ENCODE results near the gene COL4A1. TPM values are rescaled to one million over a fixed set of nuclear protein-coding genes. Genes with fewer than 3 reads are reported as not detected.

COL4A1 gene
- total RNA-seq, 1 donor from 2014 or later, result 2,489 TPM

DNA sequence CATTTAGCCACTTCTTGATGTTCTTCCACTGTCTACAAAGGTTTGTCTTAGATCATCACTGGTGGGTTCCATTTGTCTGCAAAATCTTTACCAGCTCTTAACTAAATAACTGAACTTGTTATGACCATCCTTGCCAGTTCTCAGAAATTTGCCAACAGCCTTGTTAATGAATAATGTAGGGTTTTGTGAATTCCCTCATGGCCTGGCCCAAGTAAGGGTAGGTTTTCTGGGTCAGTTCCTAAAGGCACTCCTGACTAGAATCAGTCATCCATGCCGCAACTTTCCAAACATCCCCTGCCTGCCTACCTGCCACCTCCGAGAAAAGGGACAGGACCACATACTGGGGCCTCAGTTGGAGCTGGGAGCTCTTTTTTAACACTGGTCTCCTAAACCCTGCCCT is 4.0 kb downstream of the COL4A1 start:
- Histone ChIP-seq H3K27me3 (ENCODE audit: insufficient read depth, low read length) (no peaks in the 10 kb centered on the region), H3K79me2 (ENCODE audit: insufficient read depth, low read length) (peaks cover 100% of the 10 kb centered on the region), H2AFZ (ENCODE audit: low read depth, low read length) (no peak overlapping the region), H3K4me1 (ENCODE audit: insufficient read depth, low read length) (peaks cover 47% of the 10 kb centered on the region), H3K4me2 (ENCODE audit: low read length) (peak overlapping the region; percentile 98), H3K36me3 (ENCODE audit: insufficient read depth, low read length) (peaks cover 24% of the 10 kb centered on the region), H3K9ac (ENCODE audit: low read length) (peak overlapping the region; percentile 97), H3K4me3 (ENCODE audit: insufficient read depth, low read depth, low read length) (peak overlapping the region; percentile 95), H4K20me1 (ENCODE audit: insufficient read depth, low read length) (peaks cover 85% of the 10 kb centered on the region), H3K9me3 (ENCODE audit: insufficient read depth, low read depth, low read length) (no peaks in the 10 kb centered on the region), H3K27ac (ENCODE audit: low read depth, low read length) (no peak overlapping the region)
- peaks cover 52% of the 10 kb centered on the region for H3K4me1 Mint-ChIP-seq (ENCODE audit: low read depth, unreplicated experiment)
- H3K9me3 Mint-ChIP-seq (ENCODE audit: unreplicated experiment), result no peaks in the 10 kb centered on the region
- H3K4me3 Mint-ChIP-seq (ENCODE audit: unreplicated experiment), result peak overlapping the region; percentile 95
- no peaks in the 10 kb centered on the region for H3K27me3 Mint-ChIP-seq (ENCODE audit: low read depth, unreplicated experiment)
- peak overlapping the region; percentile 16 for H3K27ac Mint-ChIP-seq (ENCODE audit: unreplicated experiment)
- TF ChIP-seq EZH2 (IDR thresholded peaks at IDR 0.05; ENCODE audit: insufficient read depth, low read length), result no peak
- peak; percentile 5 for FAIRE-seq
- H3K36me3 Mint-ChIP-seq (ENCODE audit: low read depth, unreplicated experiment), result peaks cover 30% of the 10 kb centered on the region
- DNase-seq (ENCODE audit: low read depth), result no peak

GRCh38 chr13:110301606-110302553 is 5.1 kb downstream of the COL4A1 start:
- H3K27ac ChIP-seq (ENCODE audit: low read depth, low read length), result peak overlapping the region; percentile 38
- peaks cover 47% of the 10 kb centered on the region for H3K4me1 ChIP-seq (ENCODE audit: insufficient read depth, low read length)
- Mint-ChIP-seq H3K36me3 (ENCODE audit: low read depth, unreplicated experiment) (peaks cover 30% of the 10 kb centered on the region), H3K9me3 (ENCODE audit: unreplicated experiment) (no peaks in the 10 kb centered on the region), H3K27me3 (ENCODE audit: low read depth, unreplicated experiment) (no peaks in the 10 kb centered on the region), H3K4me3 (ENCODE audit: unreplicated experiment) (peak overlapping the region; percentile 61), H3K27ac (ENCODE audit: unreplicated experiment) (peak overlapping the region; percentile 4), H3K4me1 (ENCODE audit: low read depth, unreplicated experiment) (peaks cover 55% of the 10 kb centered on the region)
- peaks cover 25% of the 10 kb centered on the region for H3K36me3 ChIP-seq (ENCODE audit: insufficient read depth, low read length)
- H3K27me3 ChIP-seq (ENCODE audit: insufficient read depth, low read length), result no peaks in the 10 kb centered on the region
- no peak overlapping the region for H2AFZ ChIP-seq (ENCODE audit: low read depth, low read length)
- DNase-seq (ENCODE audit: low read depth), result peak; percentile 79
- FAIRE-seq, result peak; percentile 95
- no peaks in the 10 kb centered on the region for H3K9me3 ChIP-seq (ENCODE audit: insufficient read depth, low read depth, low read length)
- H3K9ac ChIP-seq (ENCODE audit: low read length), result peak overlapping the region; percentile 38
- H3K4me3 ChIP-seq (ENCODE audit: insufficient read depth, low read depth, low read length), result no peak overlapping the region
- TF ChIP-seq CTCF (IDR thresholded peaks at IDR 0.05; ENCODE audit: insufficient read depth, low read depth, low read length) (no peak), EZH2 (IDR thresholded peaks at IDR 0.05; ENCODE audit: insufficient read depth, low read length) (no peak)
- peak overlapping the region; percentile 98 for H3K4me2 ChIP-seq (ENCODE audit: low read length)
- H3K79me2 ChIP-seq (ENCODE audit: insufficient read depth, low read length), result peaks cover 100% of the 10 kb centered on the region
- peaks cover 93% of the 10 kb centered on the region for H4K20me1 ChIP-seq (ENCODE audit: insufficient read depth, low read length)

DNA sequence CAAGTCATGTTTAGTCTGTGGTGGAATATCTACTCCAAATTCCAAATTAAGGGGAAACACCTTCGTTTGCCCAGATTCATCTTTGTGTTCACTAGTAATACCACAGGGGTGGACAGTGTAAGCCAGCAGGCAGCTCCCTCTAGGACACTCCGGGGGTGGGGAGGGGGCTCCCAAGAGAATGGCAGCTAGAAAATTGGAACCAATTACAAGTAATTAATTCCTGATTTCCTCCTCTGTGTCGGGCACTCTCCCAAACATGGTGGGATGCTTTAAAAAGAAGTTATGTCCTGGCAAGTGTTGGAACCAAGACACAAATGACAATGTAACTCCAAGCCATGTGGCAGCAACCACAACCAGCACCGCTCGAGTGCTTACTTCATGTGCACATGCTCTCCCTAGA is 5.9 kb downstream of the COL4A1 start:
- H3K36me3 ChIP-seq (ENCODE audit: insufficient read depth, low read length), result peaks cover 27% of the 10 kb centered on the region
- H3K9me3 Mint-ChIP-seq (ENCODE audit: unreplicated experiment), result no peaks in the 10 kb centered on the region
- no peak overlapping the region for H2AFZ ChIP-seq (ENCODE audit: low read depth, low read length)
- H3K4me2 ChIP-seq (ENCODE audit: low read length), result peak overlapping the region; percentile 98
- no peak for DNase-seq (ENCODE audit: low read depth)
- no peaks in the 10 kb centered on the region for H3K27me3 ChIP-seq (ENCODE audit: insufficient read depth, low read length)
- peaks cover 47% of the 10 kb centered on the region for H3K4me1 ChIP-seq (ENCODE audit: insufficient read depth, low read length)
- peak overlapping the region; percentile 20 for H3K27ac Mint-ChIP-seq (ENCODE audit: unreplicated experiment)
- peaks cover 97% of the 10 kb centered on the region for H4K20me1 ChIP-seq (ENCODE audit: insufficient read depth, low read length)
- H3K4me3 ChIP-seq (ENCODE audit: insufficient read depth, low read depth, low read length), result no peak overlapping the region
- no peaks in the 10 kb centered on the region for H3K9me3 ChIP-seq (ENCODE audit: insufficient read depth, low read depth, low read length)
- H3K9ac ChIP-seq (ENCODE audit: low read length), result peak overlapping the region; percentile 18
- H3K36me3 Mint-ChIP-seq (ENCODE audit: low read depth, unreplicated experiment), result peaks cover 33% of the 10 kb centered on the region
- no peak for FAIRE-seq
- H3K4me1 Mint-ChIP-seq (ENCODE audit: low read depth, unreplicated experiment), result peaks cover 61% of the 10 kb centered on the region
- TF ChIP-seq CTCF (IDR thresholded peaks at IDR 0.05; ENCODE audit: insufficient read depth, low read depth, low read length) (no peak), EZH2 (IDR thresholded peaks at IDR 0.05; ENCODE audit: insufficient read depth, low read length) (no peak)
- no peaks in the 10 kb centered on the region for H3K27me3 Mint-ChIP-seq (ENCODE audit: low read depth, unreplicated experiment)
- H3K27ac ChIP-seq (ENCODE audit: low read depth, low read length), result peak overlapping the region; percentile 38
- peak overlapping the region; percentile 61 for H3K4me3 Mint-ChIP-seq (ENCODE audit: unreplicated experiment)
- peaks cover 100% of the 10 kb centered on the region for H3K79me2 ChIP-seq (ENCODE audit: insufficient read depth, low read length)
